Activated T-helper 17 cell treated with anti-CD3 and anti-CD28 coated beads, Interleukin-2, amount 50 U/mL, for 72 hours (primary cell): Measurements from ENCODE around the gene LRP1B. TPM values are rescaled to one million over a fixed set of nuclear protein-coding genes. Genes with fewer than 3 reads are reported as not detected.
"Not testable (repeated sequence)": the region's sequence is repeated elsewhere in the genome, so short reads cannot be mapped to it uniquely, and the experiment has no call there.

ENCODE experiments used
- ATAC-seq: fragments of 150-1000 bp; cut with Tn5 transposase; replicated peaks from 2 replicates; pipeline ENCODE4 v1.10.0; 2021; ENCODE audit warnings: mild to moderate bottlenecking, moderate library complexity
- H3K27ac Mint-ChIP-seq: one replicate; pipeline ENCODE4 v1.8.0; 2022; ENCODE audit warnings: mixed read lengths
- H3K27me3 Mint-ChIP-seq: one replicate; pipeline ENCODE4 v1.8.0; 2022; ENCODE audit warnings: mixed read lengths
- H3K36me3 Mint-ChIP-seq: one replicate; pipeline ENCODE4 v1.8.0; 2022; ENCODE audit warnings: low read depth, mild to moderate bottlenecking, mixed read lengths
- H3K4me1 Mint-ChIP-seq: one replicate; pipeline ENCODE4 v1.8.0; 2022; ENCODE audit warnings: mixed read lengths
- H3K4me3 Mint-ChIP-seq: one replicate; pipeline ENCODE4 v1.8.0; 2022; ENCODE audit warnings: mild to moderate bottlenecking, mixed read lengths
- H3K9me3 Mint-ChIP-seq: one replicate; pipeline ENCODE4 v1.8.0; 2022; ENCODE audit warnings: mixed read lengths
- total RNA-seq, 2 donors: library from RNA; stranded (reverse); gene quantifications; one replicate each; pipeline ENCODE4 v1.2.3, GENCODE V29; 2022

The LRP1B gene
- total RNA-seq, 2 donors from 2014 or later, result not detected

DNA sequence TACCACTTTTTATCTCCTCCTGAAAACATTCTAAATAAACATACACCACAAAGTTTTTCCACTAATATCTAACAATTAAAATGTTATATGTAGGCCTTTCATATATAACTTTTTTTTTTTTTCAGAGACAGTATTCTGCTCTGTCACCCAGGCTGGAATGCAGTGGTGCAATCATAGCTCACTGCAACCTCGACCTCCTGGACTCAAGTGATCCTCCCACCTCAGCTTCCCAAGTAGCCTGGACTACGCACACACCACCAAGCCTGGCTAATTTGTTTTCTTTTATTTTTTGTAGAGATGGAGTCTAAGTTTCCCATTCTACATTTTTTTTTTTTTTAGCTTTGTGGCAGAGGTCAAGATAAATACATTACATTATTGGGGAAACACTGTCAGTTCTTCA, 1738.0 kb downstream of the LRP1B start:
- H3K36me3 Mint-ChIP-seq, result no peaks in the 10 kb centered on the region
- ATAC-seq, result no peak

DNA sequence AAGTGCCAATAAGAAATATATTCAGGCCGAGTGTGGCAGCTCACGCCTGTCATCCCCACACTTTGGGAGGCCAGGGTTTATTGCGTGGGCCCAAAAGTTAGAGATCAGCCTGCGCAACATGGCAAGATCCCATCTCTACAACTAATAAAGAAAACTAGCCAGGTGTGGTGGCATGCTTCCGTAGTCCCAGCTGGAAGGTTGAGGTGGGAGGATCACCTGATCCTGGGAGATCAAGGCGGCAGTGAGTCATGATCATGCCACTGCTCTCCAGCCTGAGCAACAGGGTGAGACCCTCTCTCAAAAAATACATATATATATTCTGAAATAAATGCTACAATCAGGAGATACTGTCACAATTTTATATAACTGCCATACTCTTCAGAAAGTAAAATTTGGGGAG, 1745.9 kb downstream of the LRP1B start:
- no peak overlapping the region for H3K27ac Mint-ChIP-seq
- H3K9me3 Mint-ChIP-seq, result peaks cover 3% of the 10 kb centered on the region
- H3K36me3 Mint-ChIP-seq, result no peaks in the 10 kb centered on the region
- no peaks in the 10 kb centered on the region for H3K27me3 Mint-ChIP-seq
- no peak for ATAC-seq
- no peaks in the 10 kb centered on the region for H3K4me1 Mint-ChIP-seq
- H3K4me3 Mint-ChIP-seq, result no peak overlapping the region

More for the DNA sequence above, 1738.0 kb downstream of the LRP1B start:
- no peaks in the 10 kb centered on the region for H3K27me3 Mint-ChIP-seq
- no peak overlapping the region for H3K27ac Mint-ChIP-seq
- no peak overlapping the region for H3K4me3 Mint-ChIP-seq
- no peaks in the 10 kb centered on the region for H3K4me1 Mint-ChIP-seq
- H3K9me3 Mint-ChIP-seq, result peaks cover 4% of the 10 kb centered on the region

DNA sequence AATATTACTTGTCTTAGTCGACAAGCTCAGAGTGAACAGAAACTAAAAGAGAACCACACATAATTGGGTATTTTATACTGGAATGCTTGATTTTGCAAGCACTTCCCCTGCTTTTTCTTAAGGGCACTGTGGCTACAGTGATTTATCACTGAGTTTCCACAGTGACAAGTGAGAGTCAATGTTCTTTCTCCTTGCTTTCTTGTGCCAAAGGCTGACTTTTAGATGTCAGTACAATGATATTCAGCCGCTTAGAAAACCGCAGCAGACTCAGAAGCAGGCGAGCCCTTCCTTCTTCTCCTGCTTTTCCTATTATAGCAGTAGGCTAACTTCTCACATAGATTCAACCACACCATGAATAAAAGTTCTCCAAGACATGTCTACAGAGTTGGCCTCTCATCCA, 1747.0 kb downstream of the LRP1B start:
- Mint-ChIP-seq H3K27ac (no peak overlapping the region), H3K36me3 (no peaks in the 10 kb centered on the region), H3K27me3 (no peaks in the 10 kb centered on the region), H3K9me3 (peaks cover 7% of the 10 kb centered on the region), H3K4me3 (no peak overlapping the region), H3K4me1 (no peaks in the 10 kb centered on the region)
- no peak for ATAC-seq

DNA sequence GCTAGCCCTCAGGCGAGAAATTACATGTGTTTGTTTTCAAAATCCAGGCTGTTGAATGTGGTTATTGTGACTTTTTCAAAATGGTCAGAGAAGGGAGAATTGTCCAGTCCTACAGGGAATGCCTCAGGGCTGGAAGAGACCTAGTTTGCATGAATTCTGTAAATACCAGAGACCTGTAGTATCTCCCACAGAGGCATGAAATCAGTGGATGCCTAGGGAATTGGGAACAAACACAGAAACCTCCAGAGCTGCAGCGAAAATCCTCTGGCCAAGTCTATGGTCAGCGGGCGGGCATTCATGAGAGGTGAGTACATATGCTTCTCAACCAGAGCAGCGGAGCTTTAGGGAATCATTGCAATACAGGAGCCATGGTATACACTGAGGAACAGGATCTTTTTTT, 1754.1 kb downstream of the LRP1B start:
- Mint-ChIP-seq H3K27me3 (no peaks in the 10 kb centered on the region), H3K9me3 (peaks cover 4% of the 10 kb centered on the region), H3K4me3 (no peak overlapping the region), H3K4me1 (no peaks in the 10 kb centered on the region), H3K36me3 (no peaks in the 10 kb centered on the region), H3K27ac (no peak overlapping the region)
- ATAC-seq, result no peak

DNA sequence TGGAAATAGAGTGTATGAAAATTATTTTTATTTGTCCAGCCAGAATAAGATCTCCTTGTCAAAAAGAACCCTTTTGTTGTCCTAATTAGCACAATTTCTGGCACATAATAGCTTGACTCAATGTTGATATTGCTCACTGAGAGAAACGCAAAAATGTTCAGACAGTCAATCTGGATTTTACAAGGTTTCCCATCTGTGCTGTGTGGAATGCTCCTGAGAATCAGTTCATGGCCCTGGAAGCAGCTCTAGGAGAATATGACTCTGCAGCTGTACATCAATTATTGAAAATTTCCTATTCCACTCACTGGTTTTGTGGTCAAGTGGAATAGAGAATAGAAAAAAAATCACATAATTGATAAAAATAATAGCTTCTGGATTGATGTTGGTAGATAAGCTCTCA, 1767.7 kb downstream of the LRP1B start:
- Mint-ChIP-seq H3K4me3 (no peak overlapping the region), H3K27me3 (no peaks in the 10 kb centered on the region), H3K4me1 (no peaks in the 10 kb centered on the region), H3K36me3 (no peaks in the 10 kb centered on the region), H3K9me3 (peaks cover 13% of the 10 kb centered on the region), H3K27ac (no peak overlapping the region)
- no peak for ATAC-seq

DNA sequence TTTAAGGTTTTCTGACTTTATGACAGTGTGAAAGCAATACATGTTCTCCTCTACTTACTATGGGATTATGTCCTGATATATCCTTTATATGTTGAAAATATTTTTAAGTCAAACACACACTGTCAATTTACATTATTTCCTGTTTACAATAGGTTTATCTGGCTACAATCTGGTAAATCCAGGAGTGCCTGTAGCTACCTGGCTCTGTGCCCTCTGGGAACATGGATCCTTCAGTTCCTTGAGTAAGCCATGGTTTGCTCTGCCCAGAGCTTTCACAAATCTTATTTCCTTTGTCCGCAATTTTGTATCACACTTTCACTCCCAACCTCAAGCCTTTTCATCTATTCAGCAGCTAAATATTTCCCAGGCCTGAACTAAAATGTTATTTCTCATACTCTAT, 1768.5 kb downstream of the LRP1B start:
- Mint-ChIP-seq H3K27ac (no peak overlapping the region), H3K4me1 (no peaks in the 10 kb centered on the region), H3K36me3 (no peaks in the 10 kb centered on the region), H3K4me3 (no peak overlapping the region), H3K9me3 (peaks cover 13% of the 10 kb centered on the region), H3K27me3 (no peaks in the 10 kb centered on the region)
- no peak for ATAC-seq

DNA sequence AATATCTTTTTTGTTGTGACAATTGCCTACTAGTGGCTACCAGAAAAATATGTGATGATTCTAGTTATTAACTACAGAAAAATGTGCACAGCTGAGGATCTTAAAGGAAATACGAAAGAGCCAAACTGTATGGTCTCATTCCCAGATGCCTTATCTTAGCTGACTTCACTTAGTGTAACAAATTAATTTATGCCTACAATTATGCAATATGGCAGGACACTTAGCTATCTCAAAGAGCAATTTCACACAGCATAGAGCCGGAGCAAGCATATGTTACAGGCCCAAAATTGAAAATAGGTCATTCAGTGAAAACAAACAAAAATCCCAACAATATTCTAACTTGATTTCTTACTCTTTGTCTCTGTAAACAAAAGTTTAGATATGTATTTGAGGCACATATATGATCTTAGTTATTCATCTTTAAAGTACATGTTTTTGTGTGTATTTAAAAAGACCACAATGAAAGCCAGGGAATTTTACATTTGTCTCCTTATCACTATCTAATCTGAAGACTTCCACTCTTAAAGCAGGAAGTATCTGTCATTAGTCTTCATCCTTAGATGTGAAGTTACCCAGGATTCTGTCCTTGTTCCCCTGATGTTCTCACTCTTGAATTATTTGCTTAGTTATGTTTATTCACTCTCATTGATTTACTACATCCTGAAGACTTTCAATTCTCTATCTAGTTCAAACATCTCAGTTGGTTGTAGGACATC, 1771.6 kb downstream of the LRP1B start:
- no peaks in the 10 kb centered on the region for H3K4me1 Mint-ChIP-seq
- H3K9me3 Mint-ChIP-seq, result no peaks in the 10 kb centered on the region
- no peak overlapping the region for H3K27ac Mint-ChIP-seq
- H3K36me3 Mint-ChIP-seq, result no peaks in the 10 kb centered on the region
- ATAC-seq, result no peak
- no peak overlapping the region for H3K4me3 Mint-ChIP-seq
- H3K27me3 Mint-ChIP-seq, result no peaks in the 10 kb centered on the region

DNA sequence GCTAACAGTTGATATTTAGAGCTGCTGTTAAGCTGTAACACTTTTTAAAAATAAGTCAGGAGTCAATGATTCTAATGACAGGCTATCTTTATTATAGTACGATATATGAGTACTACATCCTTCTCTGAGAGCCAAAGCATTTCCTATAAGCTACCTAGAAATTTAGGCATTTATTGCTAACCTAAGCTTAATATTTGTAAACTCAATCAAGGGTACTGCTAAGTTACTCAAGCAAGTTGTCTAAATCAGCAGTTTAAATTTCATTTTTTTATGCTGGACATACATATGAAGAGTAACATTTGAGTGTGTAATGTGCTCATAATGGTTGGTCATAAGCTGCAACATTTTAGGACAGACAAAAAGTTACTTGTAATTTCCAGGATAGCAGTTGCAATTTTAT, 1774.1 kb downstream of the LRP1B start:
- Mint-ChIP-seq H3K27ac (no peak overlapping the region), H3K4me3 (no peak overlapping the region), H3K27me3 (no peaks in the 10 kb centered on the region), H3K4me1 (no peaks in the 10 kb centered on the region), H3K9me3 (peaks cover 5% of the 10 kb centered on the region), H3K36me3 (no peaks in the 10 kb centered on the region)
- no peak for ATAC-seq

DNA sequence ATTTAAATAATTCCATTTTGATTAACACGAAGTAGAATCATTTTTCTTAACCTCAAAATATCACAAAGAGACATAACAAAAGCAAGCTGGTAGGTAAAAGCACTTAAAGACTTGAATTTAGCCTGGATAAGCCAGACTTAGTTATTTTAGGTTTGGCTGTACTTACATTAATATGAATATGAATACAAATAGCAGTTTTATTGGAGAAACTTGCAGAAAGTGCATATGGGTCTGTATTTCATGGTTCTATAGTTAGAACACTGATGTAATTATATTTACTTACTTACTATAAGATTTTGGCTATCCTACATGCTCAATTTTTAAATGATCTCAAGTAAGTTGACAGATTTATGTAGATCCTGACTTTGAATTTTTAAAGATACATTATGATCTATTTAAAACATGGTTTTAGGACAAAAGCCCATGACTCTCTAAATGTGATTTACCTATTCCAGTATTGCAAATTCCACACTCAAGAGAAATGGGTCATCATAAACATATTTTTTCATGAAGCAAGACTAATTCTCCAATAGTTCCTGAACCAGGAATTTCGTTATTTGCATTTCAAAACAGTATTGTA, 1775.2 kb downstream of the LRP1B start:
- Mint-ChIP-seq H3K36me3 (no peaks in the 10 kb centered on the region), H3K27me3 (no peaks in the 10 kb centered on the region), H3K4me1 (no peaks in the 10 kb centered on the region), H3K4me3 (no peak overlapping the region), H3K9me3 (peaks cover 5% of the 10 kb centered on the region), H3K27ac (no peak overlapping the region)
- no peak for ATAC-seq

DNA sequence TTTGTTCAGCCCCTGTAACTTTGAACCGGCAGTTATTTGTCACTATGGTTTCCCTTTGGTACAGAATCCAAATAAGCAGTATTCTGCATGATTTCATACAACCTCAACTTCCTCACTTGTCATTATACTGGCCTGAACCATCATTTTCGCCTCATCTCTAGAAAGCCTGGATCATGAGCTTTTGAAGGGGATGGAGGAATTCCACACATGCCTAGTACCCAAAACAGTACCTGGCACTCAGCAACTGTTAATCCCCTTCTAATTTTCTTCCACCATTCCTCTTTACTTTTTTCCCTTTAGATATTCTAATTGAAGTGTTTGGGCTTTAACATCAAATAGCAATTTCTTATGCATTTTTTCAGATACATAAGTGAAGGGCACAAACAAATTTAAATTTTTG, 1776.3 kb downstream of the LRP1B start:
- Mint-ChIP-seq H3K27ac (no peak overlapping the region), H3K9me3 (peaks cover 5% of the 10 kb centered on the region), H3K27me3 (no peaks in the 10 kb centered on the region), H3K36me3 (no peaks in the 10 kb centered on the region), H3K4me3 (no peak overlapping the region), H3K4me1 (no peaks in the 10 kb centered on the region)
- no peak for ATAC-seq

DNA sequence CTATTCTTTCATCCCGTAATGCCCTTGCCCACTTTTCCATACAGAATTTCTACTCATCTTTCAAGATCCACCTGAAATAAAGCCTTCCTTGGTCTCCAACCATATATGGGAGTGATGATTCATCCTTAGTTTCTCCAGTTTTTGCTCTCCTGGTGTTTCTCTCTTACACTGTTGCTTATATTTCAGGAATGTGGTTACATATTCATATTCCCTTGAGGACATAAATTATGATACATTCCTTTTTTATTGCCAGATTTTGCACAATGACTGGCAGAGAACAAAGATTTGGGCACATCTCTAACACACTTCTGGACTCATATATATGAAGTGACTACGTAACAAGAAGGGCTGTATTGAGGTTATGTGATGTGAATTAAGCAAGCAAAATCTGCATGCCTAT, 1777.3 kb downstream of the LRP1B start:
- Mint-ChIP-seq H3K27ac (no peak overlapping the region), H3K4me1 (no peaks in the 10 kb centered on the region), H3K36me3 (no peaks in the 10 kb centered on the region), H3K27me3 (no peaks in the 10 kb centered on the region), H3K4me3 (no peak overlapping the region), H3K9me3 (peaks cover 5% of the 10 kb centered on the region)
- no peak for ATAC-seq

DNA sequence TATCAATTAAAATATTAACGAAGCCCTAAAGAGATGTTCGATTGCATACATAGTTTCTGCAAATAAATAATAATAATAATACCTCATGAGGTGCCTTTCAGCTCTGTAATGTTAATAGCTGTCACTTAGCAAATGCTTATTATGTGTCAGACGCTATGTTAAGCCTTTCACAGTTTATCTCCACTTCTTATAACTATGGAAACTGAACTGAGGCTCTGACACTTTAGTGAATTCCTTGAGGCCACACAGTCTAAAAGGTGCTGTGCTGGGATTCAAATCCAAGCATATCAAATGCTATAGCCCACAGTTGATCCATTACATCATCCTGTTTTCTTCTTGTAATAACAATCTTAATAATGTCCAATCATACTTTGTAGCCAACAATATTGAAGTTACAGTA, 1779.1 kb downstream of the LRP1B start:
- H3K4me3 Mint-ChIP-seq, result no peak overlapping the region
- no peak overlapping the region for H3K27ac Mint-ChIP-seq
- H3K27me3 Mint-ChIP-seq, result no peaks in the 10 kb centered on the region
- no peaks in the 10 kb centered on the region for H3K4me1 Mint-ChIP-seq
- H3K9me3 Mint-ChIP-seq, result peaks cover 7% of the 10 kb centered on the region
- H3K36me3 Mint-ChIP-seq, result no peaks in the 10 kb centered on the region
- no peak for ATAC-seq

DNA sequence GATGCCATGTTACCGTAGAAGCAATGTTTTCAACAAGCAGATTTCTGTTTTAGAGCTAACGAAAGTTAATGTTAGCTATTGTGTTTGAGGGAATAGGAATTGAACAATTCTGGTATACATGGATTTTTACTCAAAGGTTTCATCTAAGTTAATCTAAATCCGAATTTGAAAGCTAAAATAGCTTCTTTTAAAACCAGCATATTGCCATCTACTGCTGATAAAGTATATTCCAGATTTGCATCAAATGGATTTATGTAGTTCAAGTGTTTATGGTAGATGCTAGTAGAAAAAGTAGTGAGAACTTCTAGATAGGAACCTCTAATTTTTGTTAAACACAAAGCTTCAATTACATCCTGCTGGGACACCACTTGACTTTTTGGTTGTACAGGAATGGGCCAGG, 1781.1 kb downstream of the LRP1B start:
- Mint-ChIP-seq H3K4me1 (no peaks in the 10 kb centered on the region), H3K36me3 (no peaks in the 10 kb centered on the region), H3K27ac (no peak overlapping the region), H3K9me3 (peaks cover 12% of the 10 kb centered on the region), H3K27me3 (no peaks in the 10 kb centered on the region), H3K4me3 (no peak overlapping the region)
- no peak for ATAC-seq

DNA sequence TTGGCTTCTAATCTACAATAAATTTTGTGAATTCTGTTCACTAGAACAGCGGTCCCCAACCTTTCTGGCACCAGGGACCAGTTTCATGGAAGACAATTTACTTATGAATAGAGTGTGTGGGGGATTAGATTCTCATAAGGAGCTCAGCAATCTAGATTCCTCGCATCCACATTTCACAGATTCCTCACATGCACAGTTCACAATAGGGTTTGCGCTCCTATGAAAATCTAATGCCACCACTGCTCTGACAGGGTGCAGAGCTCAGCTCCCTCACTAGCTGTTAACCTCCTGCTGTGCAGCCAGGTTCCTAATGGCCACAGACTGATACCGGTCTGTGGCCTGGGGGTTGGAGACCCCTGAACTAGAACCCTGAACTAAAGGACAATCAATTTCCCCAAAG, 1782.0 kb downstream of the LRP1B start:
- Mint-ChIP-seq H3K4me3 (no peak overlapping the region), H3K4me1 (no peaks in the 10 kb centered on the region), H3K9me3 (peaks cover 13% of the 10 kb centered on the region), H3K36me3 (no peaks in the 10 kb centered on the region), H3K27ac (no peak overlapping the region), H3K27me3 (no peaks in the 10 kb centered on the region)
- ATAC-seq, result no peak

DNA sequence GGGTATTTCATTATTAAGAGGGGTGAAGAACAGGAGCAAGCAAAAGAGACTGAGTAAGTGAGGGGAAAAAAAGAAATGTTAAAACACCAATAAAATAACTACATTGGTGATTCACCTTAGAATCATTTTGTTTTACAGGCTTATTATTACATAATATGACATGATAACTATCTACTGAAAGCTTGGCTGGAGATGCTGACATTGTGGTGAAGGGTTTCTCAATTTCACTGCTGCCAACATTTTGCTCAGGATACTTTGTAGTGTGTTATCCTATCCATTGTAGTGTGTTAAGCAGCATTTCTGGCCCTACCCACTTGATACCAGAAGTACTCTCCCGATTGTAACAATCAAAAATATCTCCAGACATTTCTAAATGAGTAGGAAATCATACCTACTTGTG, 1786.0 kb downstream of the LRP1B start:
- Mint-ChIP-seq H3K9me3 (peaks cover 17% of the 10 kb centered on the region), H3K27me3 (no peaks in the 10 kb centered on the region), H3K27ac (no peak overlapping the region), H3K4me1 (no peaks in the 10 kb centered on the region), H3K36me3 (no peaks in the 10 kb centered on the region), H3K4me3 (no peak overlapping the region)
- no peak for ATAC-seq

DNA sequence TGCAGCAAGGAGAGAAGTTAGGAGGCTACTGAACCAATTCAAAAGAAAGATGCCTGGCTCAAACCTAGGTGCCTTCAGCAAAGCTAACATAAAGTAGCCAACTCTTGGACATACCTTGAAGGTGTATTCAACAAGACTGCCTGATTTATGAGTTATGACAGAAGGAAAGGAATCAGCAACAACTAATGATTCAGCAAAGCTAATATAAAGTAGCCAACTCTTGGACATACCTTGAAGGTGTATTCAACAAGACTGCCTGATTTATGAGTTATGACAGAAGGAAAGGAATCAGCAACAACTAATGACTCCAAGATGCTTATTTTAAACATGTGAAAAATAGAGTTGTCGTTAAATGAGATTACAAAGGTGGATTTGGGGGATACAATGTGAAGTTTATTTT, 1786.5 kb downstream of the LRP1B start:
- H3K27me3 Mint-ChIP-seq, ATAC-seq, H3K27ac Mint-ChIP-seq, H3K4me1 Mint-ChIP-seq, H3K4me3 Mint-ChIP-seq, H3K36me3 Mint-ChIP-seq: not testable (repeated sequence)
- peaks cover 17% of the 10 kb centered on the region for H3K9me3 Mint-ChIP-seq
